ENCODE data around the gene VAMP5. TPM values are rescaled to one million over a fixed set of nuclear protein-coding genes. Genes with fewer than 3 reads are reported as not detected.

The VAMP5 gene
- total and polyA plus RNA-seq, 9 of the 15 experiments (the other 6 are each of a cell fraction or from before 2014, with no cell fraction given), result 0.54 to 1.9 (median 1.5) TPM; not detected in 2

DNA sequence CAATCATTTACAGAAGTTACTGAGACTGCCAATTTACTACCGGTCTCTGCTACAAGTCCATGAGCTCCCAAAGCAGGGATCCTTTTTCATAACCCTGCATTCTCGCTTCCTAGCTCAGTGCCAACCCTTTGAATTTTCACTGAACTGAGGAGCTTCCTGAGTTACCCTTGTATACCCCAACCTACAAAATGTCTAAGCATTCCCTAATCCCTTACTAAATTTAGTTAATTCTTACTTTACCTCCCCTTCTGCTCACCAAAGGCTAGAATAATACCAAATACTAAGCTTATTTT is 35.7 kb upstream of the VAMP5 start:
- in situ Hi-C loops (cut with MboI), result no loop called here
- ATAC-seq (no peak), DNase-seq (ENCODE audit: extremely low read depth in 1 of 4, low spot score in 3 of 4) (no peak), FAIRE-seq (no peak)
- no peak overlapping the region for H3K27ac ChIP-seq (ENCODE audit: extremely low read depth, low read depth, low read length)
- CTCF ChIA-PET (ENCODE audit: low intra/inter-chr PET ratio), result no interaction called here
- H3K36me3 ChIP-seq (ENCODE audit: control insufficient read depth, insufficient read depth, low read length), result peaks cover 71% of the 10 kb centered on the region
- no peak overlapping the region for H3K9ac ChIP-seq (ENCODE audit: insufficient read depth in 1 of 2, low read depth in 2 of 2, low read length in 2 of 2)
- H3K27me3 ChIP-seq (ENCODE audit: control insufficient read depth in 2 of 2, insufficient read depth in 2 of 2, low read length in 2 of 2), result no peaks in the 10 kb centered on the region
- intact Hi-C loops (cut with micrococcal nuclease), result no loop called here
- no peak overlapping the region for H3K4me3 ChIP-seq
- H3K79me2 ChIP-seq (ENCODE audit: control insufficient read depth, insufficient read depth, low read length), result 0 out of 3 replicates have a peak, but pooled peaks cover 2% of the 10 kb centered on the region
- no peaks in the 10 kb centered on the region; a peak in 1 of 5 replicates for H3K4me1 ChIP-seq (replicated peaks in 1 of 2; ENCODE audit: control insufficient read depth in 2 of 2, insufficient read depth in 2 of 2, low read length in 2 of 2)
- no peaks in the 10 kb centered on the region for H3K9me1 ChIP-seq (ENCODE audit: control insufficient read depth, insufficient read depth, low read length)
- no peak for TF ChIP-seq KDM4B (IDR thresholded peaks at IDR 0.05; ENCODE audit: borderline replicate concordance in 2 of 2, low read depth in 1 of 2)
- TF ChIP-seq ZBTB8A (IDR thresholded peaks at IDR 0.05; ENCODE audit: partially characterized antibody), result no peak
- no peak for TF ChIP-seq CCAR2 (IDR thresholded peaks at IDR 0.05; ENCODE audit: low read depth, low read length)
- TF ChIP-seq HMGXB4 (CRISPR knock-in tag; IDR thresholded peaks at IDR 0.05), result no peak
- TF ChIP-seq MEF2D (tag; conservative IDR thresholded peaks at IDR 0.05; ENCODE audit: low read depth), result no peak
- TF ChIP-seq, protein P1, sequence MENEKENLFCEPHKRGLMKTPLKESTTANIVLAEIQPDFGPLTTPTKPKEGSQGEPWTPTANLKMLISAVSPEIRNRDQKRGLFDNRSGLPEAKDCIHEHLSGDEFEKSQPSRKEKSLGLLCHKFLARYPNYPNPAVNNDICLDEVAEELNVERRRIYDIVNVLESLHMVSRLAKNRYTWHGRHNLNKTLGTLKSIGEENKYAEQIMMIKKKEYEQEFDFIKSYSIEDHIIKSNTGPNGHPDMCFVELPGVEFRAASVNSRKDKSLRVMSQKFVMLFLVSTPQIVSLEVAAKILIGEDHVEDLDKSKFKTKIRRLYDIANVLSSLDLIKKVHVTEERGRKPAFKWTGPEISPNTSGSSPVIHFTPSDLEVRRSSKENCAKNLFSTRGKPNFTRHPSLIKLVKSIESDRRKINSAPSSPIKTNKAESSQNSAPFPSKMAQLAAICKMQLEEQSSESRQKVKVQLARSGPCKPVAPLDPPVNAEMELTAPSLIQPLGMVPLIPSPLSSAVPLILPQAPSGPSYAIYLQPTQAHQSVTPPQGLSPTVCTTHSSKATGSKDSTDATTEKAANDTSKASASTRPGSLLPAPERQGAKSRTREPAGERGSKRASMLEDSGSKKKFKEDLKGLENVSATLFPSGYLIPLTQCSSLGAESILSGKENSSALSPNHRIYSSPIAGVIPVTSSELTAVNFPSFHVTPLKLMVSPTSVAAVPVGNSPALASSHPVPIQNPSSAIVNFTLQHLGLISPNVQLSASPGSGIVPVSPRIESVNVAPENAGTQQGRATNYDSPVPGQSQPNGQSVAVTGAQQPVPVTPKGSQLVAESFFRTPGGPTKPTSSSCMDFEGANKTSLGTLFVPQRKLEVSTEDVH (IDR thresholded peaks at IDR 0.05; ENCODE audit: low read depth, partially characterized antibody), result no peak
- POLR2A ChIA-PET, result interaction anchor here (0.6 to 24.3 kb wide), 20 partner anchors 3 to 221 kb away, joined by 3 to 1576 read pairs (median 5); partner anchors contain the start of genes CAPG, ELMOD3, GGCX and MAT2A
- H3K4me2 ChIP-seq (ENCODE audit: insufficient read depth, low read length), result no peak overlapping the region
- H2AFZ ChIP-seq (ENCODE audit: low read depth, low read length), result no peak overlapping the region
- 64% methylated on average over 2 of the region's 2 CpGs for WGBS (ENCODE audit: insufficient coverage, low coverage, missing lambda C conversion rate)
- no TSS peak for BruUV-seq (replicated peaks)
- H4K20me1 ChIP-seq (replicated peaks; ENCODE audit: control insufficient read depth, insufficient read depth, low read length), result peaks cover 6% of the 10 kb centered on the region
- no peaks in the 10 kb centered on the region for H3K9me3 ChIP-seq (replicated peaks; ENCODE audit: control insufficient read depth, insufficient read depth, low read depth, low read length)

Data from K562 (cell line).